RWPE2 (cell line): Measurements from ENCODE around the gene ENTPD6.
A peak's percentile ranks its signal among the peaks of the same experiment; 100 is the strongest.

Source experiments
- ATAC-seq: fragments of 200-7000 bp; cut with Tn5 transposase; 3 replicates; pipeline ENCODE4 v1.9.1; 2021; ENCODE audit warnings: low read depth
- DNase-seq: peaks from one replicate; pipeline ENCODE4 v3.0.0-alpha.2; 2020; ENCODE audit warnings: low spot score
- H3K27ac ChIP-seq: fragments of 450-650 bp; 2 replicates; pipeline ENCODE4 v1.5.1; 2017; ENCODE audit warnings: mild to moderate bottlenecking; ENCODE audit not compliant: poor library complexity, severe bottlenecking
- H3K27me3 ChIP-seq: fragments of 250-450 bp; sonication (Bioruptor Pico); 2 replicates; pipeline ENCODE4 v1.5.1; 2021; ENCODE audit warnings: mild to moderate bottlenecking, moderate library complexity; ENCODE audit not compliant: insufficient read depth, poor library complexity, severe bottlenecking
- H3K36me3 ChIP-seq: fragments of 250-450 bp; sonication (Bioruptor Pico); 2 replicates; pipeline ENCODE4 v1.5.1; 2020; ENCODE audit warnings: low read depth, mild to moderate bottlenecking, moderate library complexity
- H3K4me1 ChIP-seq: fragments of 250-450 bp; sonication (Bioruptor Pico); 2 replicates; pipeline ENCODE4 v1.5.1; 2021; ENCODE audit warnings: mild to moderate bottlenecking, moderate library complexity; ENCODE audit not compliant: insufficient read depth, poor library complexity, severe bottlenecking
- H3K4me3 ChIP-seq: fragments of 250-450 bp; sonication (Bioruptor Pico); 2 replicates; pipeline ENCODE4 v1.5.1; 2021; ENCODE audit warnings: mild to moderate bottlenecking, moderate library complexity; ENCODE audit not compliant: severe bottlenecking
- H3K9me3 ChIP-seq: fragments of 250-450 bp; sonication (Bioruptor Pico); 2 replicates; pipeline ENCODE4 v1.5.1; 2021; ENCODE audit warnings: mild to moderate bottlenecking, moderate library complexity; ENCODE audit not compliant: severe bottlenecking
- CTCF ChIP-seq: fragments of 450-650 bp; IDR thresholded peaks from one replicate; pipeline ENCODE4 v1.5.1; 2017; ENCODE audit warnings: mild to moderate bottlenecking, moderate library complexity; ENCODE audit not compliant: poor library complexity, severe bottlenecking

Gene ENTPD6

GRCh38 chr20:25272223-25273000 lies 76.9 kb downstream of the ENTPD6 start:
- H3K27ac ChIP-seq, result no peak overlapping the region
- H3K9me3 ChIP-seq, result no peaks in the 10 kb centered on the region
- no peak overlapping the region for H3K4me3 ChIP-seq
- peaks cover 84% of the 10 kb centered on the region for H3K36me3 ChIP-seq
- no peaks in the 10 kb centered on the region for H3K4me1 ChIP-seq
- DNase-seq (peak; percentile 25), ATAC-seq (no peak)
- H3K27me3 ChIP-seq, result no peaks in the 10 kb centered on the region
- TF ChIP-seq CTCF, result no peak

GRCh38 chr20:25273046-25273445 lies 77.5 kb downstream of the ENTPD6 start:
- TF ChIP-seq CTCF, result no peak
- Histone ChIP-seq H3K4me1 (no peaks in the 10 kb centered on the region), H3K27me3 (no peaks in the 10 kb centered on the region), H3K27ac (no peak overlapping the region), H3K9me3 (no peaks in the 10 kb centered on the region), H3K36me3 (peaks cover 84% of the 10 kb centered on the region), H3K4me3 (no peak overlapping the region)
- peak; percentile 29 for DNase-seq
- ATAC-seq, result no peak

- TF ChIP-seq CTCF, result no peak
- H3K4me3 ChIP-seq, result no peak overlapping the region
- no peaks in the 10 kb centered on the region for H3K27me3 ChIP-seq
- ATAC-seq, result no peak
- DNase-seq, result peak; percentile 21
- no peaks in the 10 kb centered on the region for H3K4me1 ChIP-seq
- peaks cover 80% of the 10 kb centered on the region for H3K36me3 ChIP-seq
- no peak overlapping the region for H3K27ac ChIP-seq
- H3K9me3 ChIP-seq, result no peaks in the 10 kb centered on the region
Measured at GRCh38 chr20:25273541-25274358, 78.2 kb downstream of the ENTPD6 start.

GRCh38 chr20:25274481-25274880 lies 79.0 kb downstream of the ENTPD6 start:
- DNase-seq (peak; percentile 58), ATAC-seq (no peak)
- H3K27me3 ChIP-seq, result no peaks in the 10 kb centered on the region
- no peak for TF ChIP-seq CTCF
- H3K4me1 ChIP-seq, result no peaks in the 10 kb centered on the region
- H3K36me3 ChIP-seq, result peaks cover 80% of the 10 kb centered on the region
- H3K9me3 ChIP-seq, result no peaks in the 10 kb centered on the region
- no peak overlapping the region for H3K4me3 ChIP-seq
- no peak overlapping the region for H3K27ac ChIP-seq
